ENCODE measurements around the gene BBLN. TPM values are rescaled to one million over a fixed set of nuclear protein-coding genes. Genes with fewer than 3 reads are reported as not detected.
"Not testable (repeated sequence)": the region's sequence is repeated elsewhere in the genome, so short reads cannot be mapped to it uniquely, and the experiment has no call there.

BBLN gene
- polyA plus RNA-seq, 1 donor, result 31.8 TPM

- no peak for DNase-seq
Observed at GRCh38 chr9:128122809-128123175, 37.3 kb upstream of the BBLN start.

GRCh38 chr9:128123451-128124080 is 36.5 kb upstream of the BBLN start:
- no peak for DNase-seq

GRCh38 chr9:128124451-128124850 is 35.6 kb upstream of the BBLN start:
- DNase-seq, result no peak

- no peak for DNase-seq
Observed at GRCh38 chr9:128124873-128125579, 35.0 kb upstream of the BBLN start.

- DNase-seq, result no peak
Observed at GRCh38 chr9:128125580-128126354, 34.3 kb upstream of the BBLN start.

- peak; percentile 86 for DNase-seq
Observed at GRCh38 chr9:128127568-128127989, 32.5 kb upstream of the BBLN start, which contains the start of gene PTGES2. Gene PTGES2, minus strand, starts transcription at chr9:128127729. Its CDS starts 12 bp downstream, at chr9:128127717.

- DNase-seq, result peak; percentile 95
Observed at GRCh38 chr9:128127990-128128835, 31.9 kb upstream of the BBLN start.

- DNase-seq, result no peak
Observed at GRCh38 chr9:128128836-128129590, 31.1 kb upstream of the BBLN start.

- DNase-seq, result not testable (repeated sequence)
Observed at GRCh38 chr9:128129976-128130590, 30.0 kb upstream of the BBLN start.

- DNase-seq, result not testable (repeated sequence)
Observed at GRCh38 chr9:128130651-128131050, 29.4 kb upstream of the BBLN start.

- not testable (repeated sequence) for DNase-seq
Observed at GRCh38 chr9:128131346-128131745, 28.7 kb upstream of the BBLN start.

GRCh38 chr9:128132139-128132538 is 27.9 kb upstream of the BBLN start:
- not testable (repeated sequence) for DNase-seq

- DNase-seq, result not testable (repeated sequence)
Observed at GRCh38 chr9:128135561-128135960, 24.5 kb upstream of the BBLN start.

- no peak for DNase-seq
Observed at GRCh38 chr9:128136816-128137793, 23.0 kb upstream of the BBLN start.

GRCh38 chr9:128138001-128138400 is 22.1 kb upstream of the BBLN start:
- no peak for DNase-seq

- DNase-seq, result no peak
Observed at GRCh38 chr9:128139621-128140020, 20.4 kb upstream of the BBLN start.

GRCh38 chr9:128141604-128142003 is 18.5 kb upstream of the BBLN start:
- no peak for DNase-seq

GRCh38 chr9:128142061-128142460 is 18.0 kb upstream of the BBLN start:
- DNase-seq, result no peak

- DNase-seq, result no peak
Observed at GRCh38 chr9:128142596-128142995, 17.5 kb upstream of the BBLN start.

Data from left kidney (tissue), 2 donors.